Measurements from ENCODE around the gene RPP25L.

The RPP25L gene

GRCh38 chr9:34630402-34631154 is 18.7 kb upstream of the RPP25L start:
- Histone ChIP-seq H2AFZ (ENCODE audit: low read length) (no peak overlapping the region), H3K27ac (ENCODE audit: low read length) (no peak overlapping the region), H3K9me3 (replicated peaks; ENCODE audit: insufficient read depth, low read length) (no peaks in the 10 kb centered on the region), H3F3A (ENCODE audit: insufficient read depth, low read length) (peaks cover 7% of the 10 kb centered on the region; the same call in 1 of the 2 replicates), H4K20me1 (ENCODE audit: insufficient read depth, low read length) (no peaks in the 10 kb centered on the region), H3K4me3 (ENCODE audit: low read length) (no peak overlapping the region), H3K36me3 (replicated peaks; ENCODE audit: insufficient read depth, low read length) (no peaks in the 10 kb centered on the region), H3K79me2 (ENCODE audit: low read length) (peaks cover 5% of the 10 kb centered on the region), H3K9me2 (replicated peaks; ENCODE audit: insufficient read depth, low read length) (no peaks in the 10 kb centered on the region), H3K4me1 (ENCODE audit: low read length) (0 out of 2 replicates have a peak, but pooled peaks cover 4% of the 10 kb centered on the region), H3K4me2 (ENCODE audit: low read depth, low read length) (no peak overlapping the region), H3K27me3 (replicated peaks; ENCODE audit: insufficient read depth, low read length) (peaks cover 55% of the 10 kb centered on the region), H3K9ac (ENCODE audit: low read length) (no peak overlapping the region)
- TF ChIP-seq CTCF (IDR thresholded peaks at IDR 0.05; ENCODE audit: low read length) = no peak
- TF ChIP-seq EZH2phosphoT487 (IDR thresholded peaks at IDR 0.05; ENCODE audit: low read length) = no peak
- no peak for TF ChIP-seq EZH2 (optimal IDR thresholded peaks at IDR 0.05; ENCODE audit: low read depth, low read length)
- DNase-seq = no peak

- Histone ChIP-seq H3K4me3 (ENCODE audit: low read length) (0 out of 2 replicates have a peak overlapping the region, but pooled peaks have one; percentile 43), H2AFZ (ENCODE audit: low read length) (no peak overlapping the region), H3K27me3 (replicated peaks; ENCODE audit: insufficient read depth, low read length) (peaks cover 66% of the 10 kb centered on the region), H3K9me2 (replicated peaks; ENCODE audit: insufficient read depth, low read length) (no peaks in the 10 kb centered on the region), H3K36me3 (replicated peaks; ENCODE audit: insufficient read depth, low read length) (no peaks in the 10 kb centered on the region), H3K9ac (ENCODE audit: low read length) (no peak overlapping the region), H3K27ac (ENCODE audit: low read length) (no peak overlapping the region), H3K9me3 (replicated peaks; ENCODE audit: insufficient read depth, low read length) (no peaks in the 10 kb centered on the region), H3F3A (ENCODE audit: insufficient read depth, low read length) (peaks cover 4% of the 10 kb centered on the region; the same call in 1 of the 2 replicates), H3K79me2 (ENCODE audit: low read length) (no peaks in the 10 kb centered on the region), H3K4me2 (ENCODE audit: low read depth, low read length) (peak overlapping the region; percentile 81), H4K20me1 (ENCODE audit: insufficient read depth, low read length) (no peaks in the 10 kb centered on the region), H3K4me1 (ENCODE audit: low read length) (0 out of 2 replicates have a peak, but pooled peaks cover 4% of the 10 kb centered on the region)
- TF ChIP-seq CTCF (IDR thresholded peaks at IDR 0.05; ENCODE audit: low read length) = no peak
- TF ChIP-seq EZH2 (optimal IDR thresholded peaks at IDR 0.05; ENCODE audit: low read depth, low read length) = no peak
- TF ChIP-seq EZH2phosphoT487 (IDR thresholded peaks at IDR 0.05; ENCODE audit: low read length) = no peak
- no peak for DNase-seq
These were observed 17.6 kb upstream of the RPP25L start for GRCh38 chr9:34629491-34629808.

- Histone ChIP-seq H3K9me2 (replicated peaks; ENCODE audit: insufficient read depth, low read length) (no peaks in the 10 kb centered on the region), H3F3A (ENCODE audit: insufficient read depth, low read length) (no peaks in the 10 kb centered on the region), H3K9ac (ENCODE audit: low read length) (no peak within 1 kb of the TSS; the same call in 1 of the 2 replicates), H3K79me2 (ENCODE audit: low read length) (no peaks in the 10 kb centered on the region), H3K4me3 (ENCODE audit: low read length) (peak within 1 kb of the TSS; percentile 43), H3K4me2 (ENCODE audit: low read depth, low read length) (peak within 1 kb of the TSS; percentile 81), H2AFZ (ENCODE audit: low read length) (peak within 1 kb of the TSS; percentile 30; the same call in 1 of the 2 replicates), H3K27ac (ENCODE audit: low read length) (no peak within 1 kb of the TSS), H3K4me1 (ENCODE audit: low read length) (0 out of 2 replicates have a peak, but pooled peaks cover 4% of the 10 kb centered on the region), H4K20me1 (ENCODE audit: insufficient read depth, low read length) (no peaks in the 10 kb centered on the region), H3K27me3 (replicated peaks; ENCODE audit: insufficient read depth, low read length) (peaks cover 71% of the 10 kb centered on the region), H3K9me3 (replicated peaks; ENCODE audit: insufficient read depth, low read length) (no peaks in the 10 kb centered on the region), H3K36me3 (replicated peaks; ENCODE audit: insufficient read depth, low read length) (no peaks in the 10 kb centered on the region)
- peak; percentile 48 for DNase-seq
- TF ChIP-seq CTCF (IDR thresholded peaks at IDR 0.05; ENCODE audit: low read length) = no peak
- TF ChIP-seq EZH2phosphoT487 (IDR thresholded peaks at IDR 0.05; ENCODE audit: low read length) = no peak
These were observed 17.0 kb upstream of the RPP25L start, which contains the start of gene ARID3C for GRCh38 chr9:34628656-34629490. ARID3C (minus strand) TSS chr9:34629066; CDS start chr9:34628014, 1,052 bp downstream.

Data from MM.1S (cell line).